OCI-LY3 (cell line): ENCODE data around the gene ACRBP.

Source experiments
- H2AFZ ChIP-seq: fragments of 200-600, 300-600 bp; shearing (Covaris generic); 2 replicates; pipeline ENCODE4 v1.6.0; 2014; ENCODE audit warnings: antibody characterized with exemption, low read depth, low read length
- H3K27ac ChIP-seq: fragments of 200-600, 300-600 bp; sonication (generic); 2 replicates; pipeline ENCODE4 v1.5.1; 2014; ENCODE audit warnings: mild to moderate bottlenecking, low read length, moderate library complexity, mixed read lengths
- H3K27me3 ChIP-seq: fragments of 200-600, 300-600 bp; sonication (generic); 2 replicates; pipeline ENCODE4 v1.6.1; 2014; ENCODE audit warnings: low read depth, low read length, mixed read lengths
- H3K36me3 ChIP-seq: fragments of 200-600, 300-600 bp; sonication (generic); replicated peaks from 2 replicates; pipeline ENCODE3; 2014; ENCODE audit warnings: low read depth, low read length, mixed read lengths
- H3K4me1 ChIP-seq: fragments of 300-600, 200-600 bp; sonication (generic); 2 replicates; pipeline ENCODE4 v1.6.1; 2014; ENCODE audit warnings: low read length, mixed read lengths
- H3K4me2 ChIP-seq: fragments of 200-600, 300-600 bp; sonication (generic); 2 replicates; pipeline ENCODE4 v1.6.1; 2014; ENCODE audit warnings: low read length, mixed read lengths
- H3K4me3 ChIP-seq: fragments of 300-600, 200-600 bp; sonication (generic); 2 replicates; pipeline ENCODE4 v1.5.1; 2014; ENCODE audit warnings: antibody characterized with exemption, mild to moderate bottlenecking, low read length, moderate library complexity
- H3K79me2 ChIP-seq: fragments of 300-600, 200-600 bp; shearing (Covaris generic); 2 replicates; pipeline ENCODE4 v1.6.1; 2014; ENCODE audit warnings: mild to moderate bottlenecking, low read length, mixed read lengths
- H3K9ac ChIP-seq: fragments of 300-600, 200-600 bp; shearing (Covaris generic); 2 replicates; pipeline ENCODE4 v1.6.0; 2014; ENCODE audit warnings: mild to moderate bottlenecking, low read length, moderate library complexity
- H3K9me3 ChIP-seq: fragments of 200-600, 300-600 bp; shearing (Covaris generic); 2 replicates; pipeline ENCODE4 v1.6.1; 2014; ENCODE audit warnings: low read length, mixed read lengths; ENCODE audit not compliant: insufficient read depth
- H4K20me1 ChIP-seq: fragments of 200-600, 300-600 bp; sonication (generic); 2 replicates; pipeline ENCODE4 v1.6.1; 2016; ENCODE audit warnings: low read length, mixed read lengths; ENCODE audit not compliant: insufficient read depth
- CTCF ChIP-seq: fragments of 200-600, 300-600 bp; sonication (generic); IDR thresholded peaks from 2 replicates; pipeline ENCODE4 v1.5.1; 2014; ENCODE audit warnings: antibody characterized with exemption, low read length, low read depth
- EZH2phosphoT487 ChIP-seq: fragments of 200-600 bp; shearing (Covaris generic); IDR thresholded peaks from 2 replicates; pipeline ENCODE4 v1.6.1; 2018; ENCODE audit warnings: antibody characterized with exemption, mixed run types, low read depth

The ACRBP gene

GRCh38 chr12:6652391-6652790, 5.2 kb upstream of the ACRBP start:
- Histone ChIP-seq H3K9me3 (no peaks in the 10 kb centered on the region), H3K4me2 (no peak overlapping the region), H3K36me3 (peaks cover 5% of the 10 kb centered on the region), H3K27me3 (no peaks in the 10 kb centered on the region), H3K27ac (no peak overlapping the region), H3K9ac (no peak overlapping the region), H3K79me2 (no peaks in the 10 kb centered on the region), H3K4me3 (no peak overlapping the region), H3K4me1 (no peaks in the 10 kb centered on the region), H2AFZ (no peak overlapping the region), H4K20me1 (no peaks in the 10 kb centered on the region)
- TF ChIP-seq EZH2phosphoT487 (no peak), CTCF (no peak)

- Histone ChIP-seq H2AFZ (no peak overlapping the region), H3K9me3 (no peaks in the 10 kb centered on the region), H3K4me1 (0 out of 2 replicates have a peak, but pooled peaks cover 2% of the 10 kb centered on the region), H3K4me3 (no peak overlapping the region), H3K9ac (no peak overlapping the region), H3K79me2 (no peaks in the 10 kb centered on the region), H3K27ac (no peak overlapping the region), H3K27me3 (no peaks in the 10 kb centered on the region), H3K4me2 (no peak overlapping the region), H3K36me3 (peaks cover 3% of the 10 kb centered on the region), H4K20me1 (no peaks in the 10 kb centered on the region)
- TF ChIP-seq CTCF (no peak), EZH2phosphoT487 (no peak)
Measured at GRCh38 chr12:6650832-6651231, 3.6 kb upstream of the ACRBP start.

- peak overlapping the region; percentile 81 for H3K4me3 ChIP-seq
- no peaks in the 10 kb centered on the region for H4K20me1 ChIP-seq
- no peaks in the 10 kb centered on the region for H3K79me2 ChIP-seq
- peak overlapping the region; percentile 72 for H3K9ac ChIP-seq
- no peak for TF ChIP-seq CTCF
- TF ChIP-seq EZH2phosphoT487: no peak
- H3K4me1 ChIP-seq: peaks cover 33% of the 10 kb centered on the region
- H3K4me2 ChIP-seq: peak overlapping the region; percentile 69
- H2AFZ ChIP-seq: no peak overlapping the region
- H3K9me3 ChIP-seq: no peaks in the 10 kb centered on the region
- H3K27me3 ChIP-seq: no peaks in the 10 kb centered on the region
- H3K27ac ChIP-seq: no peak overlapping the region
- H3K36me3 ChIP-seq: no peaks in the 10 kb centered on the region
Measured at GRCh38 chr12:6646276-6647082, 753 bp downstream of the ACRBP start.

GRCh38 chr12:6644903-6645302, 2.3 kb downstream of the ACRBP start:
- Histone ChIP-seq H4K20me1 (no peaks in the 10 kb centered on the region), H3K79me2 (no peaks in the 10 kb centered on the region), H3K9ac (peak overlapping the region; percentile 76; the same call in 1 of the 2 replicates), H3K36me3 (no peaks in the 10 kb centered on the region), H3K4me2 (peak overlapping the region; percentile 86), H3K4me1 (peaks cover 33% of the 10 kb centered on the region), H3K9me3 (no peaks in the 10 kb centered on the region), H3K27me3 (no peaks in the 10 kb centered on the region), H2AFZ (no peak overlapping the region), H3K27ac (peak overlapping the region; percentile 96), H3K4me3 (peak overlapping the region; percentile 70)
- TF ChIP-seq EZH2phosphoT487 (no peak), CTCF (peak; percentile 49)
